HFFc6 (cell line): Measurements from ENCODE around the gene BLMH. TPM values are rescaled to one million over a fixed set of nuclear protein-coding genes. Genes with fewer than 3 reads are reported as not detected.

Source experiments
- DNase-seq: peaks from one replicate; pipeline ENCODE4 v3.0.0-alpha.2; 2018
- H3K27ac Mint-ChIP-seq: 2 replicates; pipeline ENCODE4 v1.8.0; 2020; ENCODE audit warnings: mild to moderate bottlenecking, mixed read lengths
- H3K27me3 Mint-ChIP-seq: 2 replicates; pipeline ENCODE4 v1.8.0; 2021; ENCODE audit warnings: mild to moderate bottlenecking, moderate library complexity, mixed read lengths; ENCODE audit not compliant: insufficient read depth
- H3K36me3 Mint-ChIP-seq: 2 replicates; pipeline ENCODE4 v1.8.0; 2021; ENCODE audit warnings: low read depth, mixed read lengths
- H3K4me1 Mint-ChIP-seq: 2 replicates; pipeline ENCODE4 v1.8.0; 2020; ENCODE audit warnings: low read depth, mixed read lengths
- H3K4me3 Mint-ChIP-seq: 2 replicates; pipeline ENCODE4 v1.8.0; 2020; ENCODE audit warnings: mild to moderate bottlenecking, moderate library complexity, mixed read lengths
- H3K9me3 Mint-ChIP-seq: 2 replicates; pipeline ENCODE4 v1.8.0; 2020; ENCODE audit warnings: mild to moderate bottlenecking, mixed read lengths
- CTCF ChIP-seq: fragments of 200-600 bp; sonication (generic); IDR thresholded peaks from 2 replicates; pipeline ENCODE4 v1.5.0; 2021; ENCODE audit warnings: antibody characterized with exemption, mild to moderate bottlenecking
- total RNA-seq, 6 experiments: library from RNA; stranded (reverse); fragmentation: NEBNext Ultra II Directional; extraction: Animal tissue kit (Norgen Biotek cat#: 25700); gene quantifications; 2 replicates in 1 of 6; 3 replicates in 5 of 6; pipeline ENCODE4 v1.2.3, GENCODE V29; 2021

BLMH gene
- total RNA-seq, 6 experiments from 2014 or later, result 20.0 to 24.6 (median 22.4) TPM

- Mint-ChIP-seq H3K27ac (peak overlapping the region; percentile 15; the same call in 1 of the 2 replicates), H3K4me3 (no peak overlapping the region), H3K36me3 (peaks cover 17% of the 10 kb centered on the region), H3K9me3 (no peaks in the 10 kb centered on the region), H3K4me1 (peaks cover 31% of the 10 kb centered on the region), H3K27me3 (no peaks in the 10 kb centered on the region)
- TF ChIP-seq CTCF, result no peak
- no peak for DNase-seq
Observed at GRCh38 chr17:30263552-30264333, 28.0 kb downstream of the BLMH start.

GRCh38 chr17:30256756-30257506 is 34.8 kb downstream of the BLMH start:
- peak; percentile 60 for DNase-seq
- Mint-ChIP-seq H3K9me3 (no peaks in the 10 kb centered on the region), H3K36me3 (peaks cover 3% of the 10 kb centered on the region; the same call in 1 of the 2 replicates), H3K27me3 (no peaks in the 10 kb centered on the region), H3K4me1 (peaks cover 21% of the 10 kb centered on the region), H3K27ac (0 out of 2 replicates have a peak overlapping the region, but pooled peaks have one; percentile 1), H3K4me3 (no peak overlapping the region)
- TF ChIP-seq CTCF, result no peak

GRCh38 chr17:30254150-30254549 is 37.6 kb downstream of the BLMH start:
- no peak for DNase-seq
- H3K9me3 Mint-ChIP-seq, result no peaks in the 10 kb centered on the region
- peaks cover 31% of the 10 kb centered on the region for H3K4me1 Mint-ChIP-seq
- no peak for TF ChIP-seq CTCF
- no peaks in the 10 kb centered on the region for H3K27me3 Mint-ChIP-seq
- no peak overlapping the region for H3K4me3 Mint-ChIP-seq
- no peak overlapping the region for H3K27ac Mint-ChIP-seq
- peaks cover 22% of the 10 kb centered on the region for H3K36me3 Mint-ChIP-seq

- Mint-ChIP-seq H3K27me3 (no peaks in the 10 kb centered on the region), H3K4me1 (peaks cover 24% of the 10 kb centered on the region), H3K4me3 (no peak overlapping the region), H3K9me3 (no peaks in the 10 kb centered on the region), H3K36me3 (peaks cover 30% of the 10 kb centered on the region), H3K27ac (no peak overlapping the region)
- TF ChIP-seq CTCF, result no peak
- no peak for DNase-seq
Observed at GRCh38 chr17:30253312-30253711, 38.4 kb downstream of the BLMH start.

GRCh38 chr17:30251931-30252330 is 39.8 kb downstream of the BLMH start:
- no peak overlapping the region for H3K27ac Mint-ChIP-seq

More at GRCh38 chr17:30251931-30252330, 39.8 kb downstream of the BLMH start:
- Mint-ChIP-seq H3K9me3 (no peaks in the 10 kb centered on the region), H3K4me1 (peaks cover 22% of the 10 kb centered on the region), H3K36me3 (peaks cover 44% of the 10 kb centered on the region), H3K4me3 (no peak overlapping the region), H3K27me3 (peaks cover 2% of the 10 kb centered on the region; the same call in 1 of the 2 replicates)
- TF ChIP-seq CTCF, result no peak
- no peak for DNase-seq
